HepG2 (cell line): ENCODE data around the gene SPRTN. TPM values are rescaled to one million over a fixed set of nuclear protein-coding genes. Genes with fewer than 3 reads are reported as not detected.

ENCODE experiments used
- ATAC-seq: fragments of 200-7000 bp; cut with Tn5 transposase; 3 replicates; pipeline ENCODE4 v1.9.1; 2020; ENCODE audit warnings: mild to moderate bottlenecking, moderate library complexity
- BruUV-seq: library from RNA; stranded (reverse); fragments of 400-500 nt; replicated peaks from 2 replicates; lab custom pipeline; 2021; lab: Mats Ljungman, UMichigan
- CTCF ChIA-PET: fragments of 300-600 bp; formaldehyde crosslinking; extraction: SDS; loops from one replicate; lab custom pipeline; 2021; ENCODE audit warnings: low total read pairs, inconsistent platforms, low intra/inter-chr PET ratio; lab: Yijun Ruan, JAX
- POLR2A ChIA-PET: fragments of 350-600 bp; sonication (Branson Sonifier 250); formaldehyde crosslinking; loops from one replicate; lab custom pipeline; 2020; ENCODE audit warnings: antibody characterized with exemption, inconsistent platforms; lab: Yijun Ruan, JAX
- DNase-seq: peaks from one replicate; pipeline ENCODE4 v3.0.0-alpha.2; 2015; ENCODE audit warnings: low spot score
- FAIRE-seq: peaks from 3 replicates; lab custom pipeline; 2011; peaks lifted over from hg19 to GRCh38; lab: Jason Lieb, UNC
- H2AFZ ChIP-seq: one replicate; pipeline ENCODE4 v1.6.1; 2011; ENCODE audit warnings: low read length, inconsistent platforms
- H3K27ac ChIP-seq: fragments of 300-600 bp; 3 replicates; pipeline ENCODE4 v1.8.0; 2011; ENCODE audit warnings: mixed run types, mild to moderate bottlenecking, mixed read lengths, low read length, inconsistent platforms; ENCODE audit not compliant: insufficient read depth; ENCODE audit errors: extremely low read length
- H3K27me3 ChIP-seq, 2 experiments: fragments of 200-600 bp in 1 of 2; 2 replicates in 1 of 2; 3 replicates in 1 of 2; pipeline versions ENCODE4 v1.6.0 to v1.8.0; 2011; ENCODE audit warnings: low read length in 2 of 2, mild to moderate bottlenecking in 2 of 2, moderate library complexity in 2 of 2, inconsistent platforms in 1 of 2; ENCODE audit not compliant: insufficient read depth in 2 of 2, control insufficient read depth in 1 of 2
- H3K36me3 ChIP-seq, 2 experiments: fragments of 200-600 bp in 1 of 2; replicated peaks in 1 of 2; 2 replicates in 1 of 2; 3 replicates in 1 of 2; pipeline versions ENCODE4 v1.5.1 to v1.8.0; 2011; ENCODE audit warnings: low read length in 2 of 2, inconsistent platforms in 1 of 2; ENCODE audit not compliant: insufficient read depth in 2 of 2, control insufficient read depth in 1 of 2
- H3K4me1 ChIP-seq: 2 replicates; pipeline ENCODE4 v1.5.1; 2012; ENCODE audit warnings: low read length, inconsistent platforms; ENCODE audit not compliant: insufficient read depth
- H3K4me2 ChIP-seq: 2 replicates; pipeline ENCODE4 v1.6.0; 2011; ENCODE audit warnings: low read depth, low read length, inconsistent platforms
- H3K4me3 ChIP-seq, 3 experiments: fragments of 200-600 bp in 1 of 3; sonication (generic), shearing (Covaris generic) in 1 of 3; replicated peaks in 1 of 3; 2 replicates each; pipeline ENCODE4 v1.5.1; 2011 to 2016; ENCODE audit warnings: low read length in 3 of 3, inconsistent platforms in 2 of 3, low read depth in 2 of 3, mild to moderate bottlenecking in 2 of 3, control low read depth in 1 of 3, mixed read lengths in 1 of 3; ENCODE audit not compliant: insufficient read depth in 1 of 3
- H3K79me2 ChIP-seq: one replicate; pipeline ENCODE4 v1.6.1; 2011; ENCODE audit warnings: low read length, inconsistent platforms; ENCODE audit not compliant: insufficient read depth
- H3K9ac ChIP-seq: 2 replicates; pipeline ENCODE4 v1.6.0; 2011; ENCODE audit warnings: mild to moderate bottlenecking, low read depth, low read length, inconsistent platforms; ENCODE audit not compliant: insufficient read depth
- H3K9me3 ChIP-seq: 2 replicates; pipeline ENCODE4 v1.5.1; 2012; ENCODE audit warnings: mild to moderate bottlenecking, low read length
- H4K20me1 ChIP-seq: 2 replicates; pipeline ENCODE4 v1.6.0; 2011; ENCODE audit warnings: inconsistent platforms, mild to moderate bottlenecking, low read length, moderate library complexity; ENCODE audit not compliant: insufficient read depth
- PRDM15 ChIP-seq: sonication (generic); formaldehyde crosslinking; IDR thresholded peaks from 2 replicates; pipeline ENCODE4 v1.4.0; 2020; ENCODE audit warnings: missing genetic modification reagents
- TRAFD1 ChIP-seq: sonication (generic); formaldehyde crosslinking; IDR thresholded peaks from 2 replicates; pipeline ENCODE4 v1.5.1; 2020; ENCODE audit warnings: missing genetic modification reagents, mild to moderate bottlenecking, borderline replicate concordance
- WGBS: methylation state at CpG from one replicate; pipeline ENCODE4 v1.1.6; 2017; ENCODE audit warnings: low lambda C conversion rate; 5-methylcytosine and 5-hydroxymethylcytosine counted together
- in situ Hi-C: cut with HindIII; loops from 2 replicates; pipeline ENCODE4 v1.10.0; 2017; ENCODE audit warnings: low pct_unique_long_range_greater_than_20kb; ENCODE audit not compliant: extremely low pct_ligation_motif_present
- intact Hi-C: fragments of 100-400 bp; cut with micrococcal nuclease; formaldehyde crosslinking; loops from one replicate; pipeline ENCODE4 v1.10.0; 2022; ENCODE audit not compliant: unreplicated experiment
- polyA plus RNA-seq, 8 experiments: library from polyadenylated mRNA; depleted of rRNA in 3 of 8; stranded (reverse) in 7 of 8; unstranded in 1 of 8; fragments of >200 nt; fragmentation: Illumina TruSeq in 4 of 8; extraction: Trizol in 4 of 8; gene quantifications; 2 replicates each; pipeline versions ENCODE4 v1.2.1 to v1.2.3, GENCODE V29; 2011 to 2016; ENCODE audit warnings: low read depth in 4 of 8, missing spikeins in 1 of 8, mixed read lengths in 1 of 8; ENCODE audit not compliant: insufficient read depth in 1 of 8
- total RNA-seq, 5 experiments: library from RNA; depleted of rRNA; stranded (reverse); fragments of >200 nt; fragmentation: Illumina TruSeq; extraction: Trizol; gene quantifications; 2 replicates each; pipeline ENCODE4 v1.2.3, GENCODE V29; 2016; ENCODE audit warnings: low read depth in 1 of 5

The SPRTN gene
- total and polyA plus RNA-seq, 2 of the 13 experiments (the other 11 are each of a cell fraction or from before 2014, with no cell fraction given), result 4.2 to 15.2 TPM

GRCh38 chr1:231334079-231334666, 3.9 kb upstream of the SPRTN start:
- in situ Hi-C loops (no loop called here), intact Hi-C loops (no loop called here)
- no TSS peak for BruUV-seq
- 64% methylated on average over 1 of the region's 1 CpG for WGBS
- Histone ChIP-seq H2AFZ (no peak overlapping the region), H3K9ac (peak overlapping the region; percentile 44; the same call in 1 of the 2 replicates), H3K4me2 (peak overlapping the region; percentile 97), H3K9me3 (no peaks in the 10 kb centered on the region), H3K4me1 (peaks cover 28% of the 10 kb centered on the region), H3K27me3 (no peaks in the 10 kb centered on the region; a peak in 1 of 5 replicates), H4K20me1 (peaks cover 10% of the 10 kb centered on the region; the same call in 1 of the 2 replicates), H3K27ac (no peak overlapping the region), H3K4me3 (peak overlapping the region; percentile 37 to 93 (median 62)), H3K79me2 (peaks cover 61% of the 10 kb centered on the region), H3K36me3 (no peaks in the 10 kb centered on the region)
- FAIRE-seq (no peak), ATAC-seq (no peak), DNase-seq (no peak)
- peak; percentile 67; the same call in 1 of the 2 replicates for TF ChIP-seq PRDM15 (CRISPR knock-in tag)
- no peak for TF ChIP-seq TRAFD1
- ChIA-PET POLR2A (no interaction called here), CTCF (no interaction called here)
